Duodenal mucosa (tissue), 2 donors: ENCODE results near the gene FAM124A.

Experiments
- H3K27ac ChIP-seq: one replicate; pipeline ENCODE4 v1.7.0; 2013; ENCODE audit warnings: low read depth, low read length
- H3K27me3 ChIP-seq, 2 donors: one replicate each; pipeline ENCODE4 v1.7.0; 2013; ENCODE audit warnings: low read length in 2 of 2, control low read depth in 1 of 2; ENCODE audit not compliant: insufficient read depth in 2 of 2, control insufficient read depth in 1 of 2
- H3K36me3 ChIP-seq, 2 donors: one replicate each; pipeline ENCODE4 v1.7.0; 2013; ENCODE audit warnings: low read length in 2 of 2, control low read depth in 1 of 2; ENCODE audit not compliant: insufficient read depth in 2 of 2, control insufficient read depth in 1 of 2
- H3K4me1 ChIP-seq, 2 donors: one replicate each; pipeline ENCODE4 v1.7.0; 2013; ENCODE audit warnings: low read length in 2 of 2, control low read depth in 1 of 2; ENCODE audit not compliant: insufficient read depth in 2 of 2, control insufficient read depth in 1 of 2
- H3K4me3 ChIP-seq, 2 donors: one replicate each; pipeline ENCODE4 v1.7.0; 2013; ENCODE audit warnings: low read length in 2 of 2, low read depth in 1 of 2
- H3K9ac ChIP-seq, 2 donors: one replicate each; pipeline ENCODE4 v1.7.0; 2013; ENCODE audit warnings: low read length in 2 of 2, low read depth in 1 of 2
- H3K9me3 ChIP-seq, 2 donors: one replicate each; pipeline ENCODE4 v1.7.0; 2013; ENCODE audit warnings: low read length in 2 of 2, control low read depth in 1 of 2; ENCODE audit not compliant: control insufficient read depth in 1 of 2

FAM124A gene

DNA sequence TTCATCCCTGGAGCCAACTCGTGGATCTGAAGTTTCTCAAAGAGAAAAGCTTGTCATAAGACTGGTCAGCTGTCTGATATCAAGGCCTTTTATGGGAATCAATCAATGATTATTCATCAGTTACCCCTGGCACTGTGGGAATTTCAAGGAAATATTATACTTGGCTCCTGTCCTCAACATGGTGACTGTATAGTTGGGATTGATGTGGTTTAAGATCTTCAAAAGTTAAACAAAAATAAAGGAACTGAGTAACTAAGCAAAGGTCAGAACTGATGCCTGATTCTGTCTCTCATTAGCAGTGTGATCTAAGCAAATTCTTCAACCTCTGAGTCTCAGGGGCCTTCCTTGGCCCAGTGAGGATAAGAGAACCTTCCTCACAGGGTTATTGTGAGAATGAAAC, 95.1 kb downstream of the FAM124A start:
- no peaks in the 10 kb centered on the region for H3K9me3 ChIP-seq

GRCh38 chr13:51318015-51318414, 95.8 kb downstream of the FAM124A start:
- Histone ChIP-seq H3K27ac (no peak overlapping the region), H3K27me3 (peaks cover 0 to 3% of the 10 kb centered on the region in 2 donors)

More for the DNA sequence above, 95.1 kb downstream of the FAM124A start:
- no peak overlapping the region for H3K9ac ChIP-seq
- peaks cover 0 to 3% of the 10 kb centered on the region in 2 donors for H3K27me3 ChIP-seq
- H3K27ac ChIP-seq: no peak overlapping the region
- H3K4me1 ChIP-seq: no peaks in the 10 kb centered on the region
- no peak overlapping the region for H3K4me3 ChIP-seq
- H3K36me3 ChIP-seq: no peaks in the 10 kb centered on the region

GRCh38 chr13:51318876-51319275, 96.7 kb downstream of the FAM124A start:
- Histone ChIP-seq H3K9ac (no peak overlapping the region), H3K27me3 (no peaks in the 10 kb centered on the region)

More at GRCh38 chr13:51318015-51318414, 95.8 kb downstream of the FAM124A start:
- Histone ChIP-seq H3K4me1 (no peaks in the 10 kb centered on the region), H3K9ac (no peak overlapping the region), H3K36me3 (no peaks in the 10 kb centered on the region), H3K4me3 (no peak overlapping the region), H3K9me3 (no peaks in the 10 kb centered on the region)

GRCh38 chr13:51321836-51322235, 99.6 kb downstream of the FAM124A start:
- Histone ChIP-seq H3K27ac (no peak overlapping the region), H3K9me3 (no peaks in the 10 kb centered on the region)

More at GRCh38 chr13:51318876-51319275, 96.7 kb downstream of the FAM124A start:
- H3K9me3 ChIP-seq: no peaks in the 10 kb centered on the region
- no peak overlapping the region for H3K27ac ChIP-seq
- H3K4me1 ChIP-seq: no peaks in the 10 kb centered on the region
- no peak overlapping the region for H3K4me3 ChIP-seq
- H3K36me3 ChIP-seq: no peaks in the 10 kb centered on the region

GRCh38 chr13:51322826-51323225, 100.6 kb downstream of the FAM124A start:
- H3K9ac ChIP-seq: no peak overlapping the region
- no peaks in the 10 kb centered on the region for H3K27me3 ChIP-seq
- H3K9me3 ChIP-seq: no peaks in the 10 kb centered on the region
- H3K4me3 ChIP-seq: no peak overlapping the region
- no peaks in the 10 kb centered on the region for H3K36me3 ChIP-seq
- no peaks in the 10 kb centered on the region for H3K4me1 ChIP-seq
- H3K27ac ChIP-seq: no peak overlapping the region

More at GRCh38 chr13:51321836-51322235, 99.6 kb downstream of the FAM124A start:
- H3K36me3 ChIP-seq: no peaks in the 10 kb centered on the region
- H3K9ac ChIP-seq: no peak overlapping the region
- no peak overlapping the region for H3K4me3 ChIP-seq
- H3K27me3 ChIP-seq: no peaks in the 10 kb centered on the region
- H3K4me1 ChIP-seq: no peaks in the 10 kb centered on the region

DNA sequence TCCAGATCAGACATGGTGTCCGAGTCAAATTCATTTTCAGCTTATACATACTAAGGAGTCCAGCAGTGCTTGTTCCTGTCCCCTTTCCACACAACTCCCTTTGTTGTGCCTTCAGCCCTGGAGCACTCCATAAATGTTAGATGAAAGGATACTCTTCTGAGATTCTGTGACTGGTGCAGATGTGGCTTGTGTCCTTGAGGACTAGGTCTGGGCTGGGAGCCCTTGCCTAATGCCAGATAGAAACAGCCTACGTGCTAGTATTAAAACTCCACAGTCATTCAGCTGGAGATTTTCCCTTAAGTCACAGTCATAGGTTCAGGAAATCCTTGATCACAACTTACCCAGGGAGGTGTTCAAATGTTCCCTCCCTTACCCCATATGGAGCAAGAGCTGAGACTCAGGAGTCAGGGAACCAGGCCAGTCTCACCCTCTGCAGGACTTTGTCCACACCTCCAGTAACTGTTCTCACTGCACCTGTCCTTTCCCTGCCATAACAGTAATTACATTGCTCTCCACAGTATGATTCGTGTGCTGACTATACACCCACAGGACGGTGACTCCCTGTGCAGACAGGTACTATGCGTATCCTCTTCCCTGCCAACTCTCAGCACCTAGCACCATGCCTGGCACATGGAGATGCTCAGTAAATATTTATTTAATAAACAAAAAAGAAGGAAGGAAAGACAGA, 101.8 kb downstream of the FAM124A start:
- no peak overlapping the region for H3K27ac ChIP-seq

GRCh38 chr13:51324714-51325420, 102.7 kb downstream of the FAM124A start:
- Histone ChIP-seq H3K9ac (no peak overlapping the region), H3K27me3 (no peaks in the 10 kb centered on the region)

More for the DNA sequence above, 101.8 kb downstream of the FAM124A start:
- no peak overlapping the region for H3K4me3 ChIP-seq
- H3K27me3 ChIP-seq: no peaks in the 10 kb centered on the region
- no peaks in the 10 kb centered on the region for H3K4me1 ChIP-seq
- no peak overlapping the region for H3K9ac ChIP-seq
- H3K9me3 ChIP-seq: no peaks in the 10 kb centered on the region
- H3K36me3 ChIP-seq: no peaks in the 10 kb centered on the region

GRCh38 chr13:51325837-51326236, 103.6 kb downstream of the FAM124A start:
- H3K36me3 ChIP-seq: no peaks in the 10 kb centered on the region
- no peak overlapping the region for H3K9ac ChIP-seq
- H3K4me3 ChIP-seq: no peak overlapping the region
- H3K9me3 ChIP-seq: no peaks in the 10 kb centered on the region
- H3K27ac ChIP-seq: no peak overlapping the region
- no peaks in the 10 kb centered on the region for H3K4me1 ChIP-seq
- H3K27me3 ChIP-seq: no peaks in the 10 kb centered on the region

More at GRCh38 chr13:51324714-51325420, 102.7 kb downstream of the FAM124A start:
- H3K4me1 ChIP-seq: no peaks in the 10 kb centered on the region
- H3K9me3 ChIP-seq: no peaks in the 10 kb centered on the region
- H3K36me3 ChIP-seq: no peaks in the 10 kb centered on the region
- H3K4me3 ChIP-seq: no peak overlapping the region
- no peak overlapping the region for H3K27ac ChIP-seq

DNA sequence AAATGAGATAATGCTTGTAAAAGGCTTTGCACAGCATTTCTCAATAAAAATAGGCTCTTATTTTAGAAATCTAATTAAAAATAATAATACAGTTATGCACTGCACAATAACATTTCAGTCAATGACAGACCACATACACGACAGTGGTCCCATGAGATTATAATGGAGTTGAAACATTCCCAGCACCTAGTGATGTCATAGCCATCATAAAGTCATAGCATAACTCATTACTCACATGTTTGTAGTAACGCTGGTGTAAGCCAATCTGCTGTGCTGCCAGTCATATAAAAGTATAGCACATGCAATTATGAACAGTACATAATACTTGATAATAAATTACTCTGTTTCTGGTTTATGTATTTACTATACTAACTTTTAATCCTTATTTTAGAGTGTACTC, 104.6 kb downstream of the FAM124A start:
- Histone ChIP-seq H3K27me3 (no peaks in the 10 kb centered on the region), H3K36me3 (no peaks in the 10 kb centered on the region), H3K27ac (no peak overlapping the region), H3K4me3 (no peak overlapping the region), H3K9ac (no peak overlapping the region), H3K9me3 (no peaks in the 10 kb centered on the region), H3K4me1 (no peaks in the 10 kb centered on the region)

- Histone ChIP-seq H3K9me3 (no peaks in the 10 kb centered on the region), H3K27ac (no peak overlapping the region), H3K9ac (no peak overlapping the region), H3K36me3 (no peaks in the 10 kb centered on the region), H3K27me3 (no peaks in the 10 kb centered on the region), H3K4me1 (no peaks in the 10 kb centered on the region), H3K4me3 (no peak overlapping the region)
These were observed 105.8 kb downstream of the FAM124A start for GRCh38 chr13:51327961-51328360.
